GM12878 (cell line): Measurements from ENCODE around the gene FLT4. TPM values are rescaled to one million over a fixed set of nuclear protein-coding genes. Genes with fewer than 3 reads are reported as not detected.

Experiments used
- ATAC-seq: fragments of 200-7000 bp; cut with Tn5 transposase; 3 replicates; pipeline ENCODE4 v1.9.1; 2020; ENCODE audit warnings: mild to moderate bottlenecking, moderate library complexity
- BruUV-seq: library from RNA; stranded (reverse); fragments of 400-500 nt; replicated peaks from 2 replicates; lab custom pipeline; 2021; lab: Mats Ljungman, UMichigan
- CTCF ChIA-PET: fragments of 300-600 bp; sonication (Branson Sonifier 250); formaldehyde crosslinking; extraction: SDS; loops from one replicate; lab custom pipeline; 2021; ENCODE audit warnings: inconsistent platforms; lab: Yijun Ruan, JAX
- POLR2A ChIA-PET: fragments of 350-600 bp; formaldehyde crosslinking; extraction: SDS; loops from one replicate; lab custom pipeline; 2021; ENCODE audit warnings: inconsistent platforms; lab: Charles Lee
- RAD21 ChIA-PET: fragments of 300-600 bp; sonication (Branson Sonifier 250); formaldehyde crosslinking; loops from one replicate; lab custom pipeline; 2023; ENCODE audit warnings: antibody characterized with exemption; ENCODE audit not compliant: unreplicated experiment; lab: Charles Lee
- SMC1A ChIA-PET: fragments of 300-600 bp; sonication (Branson Sonifier 250); formaldehyde crosslinking; loops from one replicate; lab custom pipeline; 2023; ENCODE audit not compliant: unreplicated experiment, uncharacterized antibody; lab: Charles Lee
- DNase-seq: peaks from one replicate; pipeline ENCODE4 v3.0.0-alpha.2; 2011; ENCODE audit warnings: low read depth, low spot score
- FAIRE-seq: peaks from 3 replicates; lab custom pipeline; 2011; peaks lifted over from hg19 to GRCh38; lab: Jason Lieb, UNC
- H2AFZ ChIP-seq: 2 replicates; pipeline ENCODE4 v1.6.0; 2011; ENCODE audit warnings: low read depth, low read length, control low read depth; ENCODE audit not compliant: control insufficient read depth
- H3K27ac ChIP-seq: 2 replicates; pipeline ENCODE4 v1.5.1; 2011; ENCODE audit warnings: control low read depth; ENCODE audit not compliant: control insufficient read depth, insufficient read depth
- H3K27me3 ChIP-seq, 2 experiments: replicated peaks in 1 of 2; 2 replicates each; pipeline versions ENCODE4 v1.6.0 to v1.6.1; 2011; ENCODE audit warnings: low read length in 1 of 2; ENCODE audit not compliant: control insufficient read depth in 2 of 2, insufficient read depth in 2 of 2
- H3K36me3 ChIP-seq, 2 experiments: 2 replicates each; pipeline ENCODE4 v1.5.1; 2011; ENCODE audit warnings: low read length in 1 of 2; ENCODE audit not compliant: control insufficient read depth in 2 of 2, insufficient read depth in 2 of 2
- H3K4me1 ChIP-seq: 2 replicates; pipeline ENCODE4 v1.6.1; 2011; ENCODE audit warnings: mild to moderate bottlenecking, low read length, moderate library complexity, mixed read lengths; ENCODE audit not compliant: control insufficient read depth, insufficient read depth
- H3K4me2 ChIP-seq: 2 replicates; pipeline ENCODE4 v1.6.0; 2011; ENCODE audit warnings: control low read depth; ENCODE audit not compliant: control insufficient read depth, insufficient read depth
- H3K4me3 ChIP-seq: fragments of 200-600 bp; sonication (generic); 2 replicates; pipeline ENCODE4 v1.5.1; 2016
- H3K79me2 ChIP-seq: 2 replicates; pipeline ENCODE4 v1.6.0; 2011; ENCODE audit warnings: low read length; ENCODE audit not compliant: control insufficient read depth, insufficient read depth
- H3K9ac ChIP-seq: 2 replicates; pipeline ENCODE4 v1.8.0; 2011; ENCODE audit warnings: low read length, control low read depth, mixed read lengths; ENCODE audit not compliant: control insufficient read depth, insufficient read depth
- H3K9me3 ChIP-seq: replicated peaks from 3 replicates; pipeline ENCODE4 v1.5.1; 2011; ENCODE audit warnings: mild to moderate bottlenecking, low read length; ENCODE audit not compliant: control insufficient read depth, insufficient read depth
- H4K20me1 ChIP-seq: 2 replicates; pipeline ENCODE4 v1.6.0; 2011; ENCODE audit not compliant: control insufficient read depth, insufficient read depth
- CHD1 ChIP-seq: IDR thresholded peaks from 2 replicates; pipeline ENCODE4 v1.6.1; 2012; ENCODE audit warnings: low read depth, low read length, improper control_type of control experiment
- SREBF1 ChIP-seq: IDR thresholded peaks from 2 replicates; pipeline ENCODE4 v1.6.1; 2012; ENCODE audit warnings: mild to moderate bottlenecking, low read length
- WGBS: methylation state at CpG from one replicate; pipeline ENCODE4 v1.1.6; 2016; ENCODE audit warnings: low lambda C conversion rate; ENCODE audit not compliant: insufficient replicate concordance, insufficient coverage; ENCODE audit errors: missing lambda C conversion rate; 5-methylcytosine and 5-hydroxymethylcytosine counted together
- in situ Hi-C: fragments of 300-500 bp; cut with MboI; formaldehyde crosslinking; loops from 9 replicates; pipeline ENCODE4 v1.14.3; 2018; ENCODE audit warnings: mixed read lengths
- intact Hi-C: fragments of 100-400 bp; cut with micrococcal nuclease; formaldehyde crosslinking; loops from one replicate; pipeline ENCODE4 v1.14.2; 2022; ENCODE audit not compliant: unreplicated experiment
- polyA plus RNA-seq, 11 experiments: library from polyadenylated mRNA; depleted of rRNA in 4 of 11; unstranded in 6 of 11; stranded (reverse) in 5 of 11; fragments of >200 nt; fragmentation: Nextera tagmentation in 4 of 11; fragmentation: Illumina TruSeq in 1 of 11; extraction: Ambion mirVana in 4 of 11; extraction: Trizol in 1 of 11; gene quantifications; 1 replicate in 1 of 11; 2 replicates in 10 of 11; pipeline versions ENCODE4 v1.2.1 to v1.2.3, GENCODE V29; 2011 to 2016; ENCODE audit warnings: inconsistent platforms in 2 of 11, missing spikeins in 2 of 11, low read depth in 1 of 11
- total RNA-seq, 4 experiments: library from RNA; depleted of rRNA in 3 of 4; stranded (reverse); fragments of >200 nt in 3 of 4; fragmentation: Illumina TruSeq in 1 of 4; extraction: Trizol in 1 of 4; gene quantifications; 2 replicates each; pipeline versions ENCODE4 v1.2.1 to v1.2.3, GENCODE V29; 2013 to 2021
- TF ChIP-seq, protein P1 (sequence below), 3 experiments: IDR thresholded peaks in 2 of 3; conservative IDR thresholded peaks in 1 of 3; 2 replicates each; pipeline ENCODE4 v1.5.1; 2011; ENCODE audit warnings: low read depth in 3 of 3, low read length in 3 of 3, mild to moderate bottlenecking in 3 of 3, control low read depth in 2 of 3, moderate library complexity in 2 of 3, inconsistent platforms in 1 of 3, mixed read lengths in 1 of 3; ENCODE audit not compliant: control insufficient read depth in 2 of 3, insufficient read depth in 1 of 3; ENCODE audit errors: extremely low read depth in 1 of 3
- TF ChIP-seq, protein P2 (sequence below): fragments of 450-650 bp; IDR thresholded peaks from 2 replicates; pipeline ENCODE4 v1.6.1; 2014; ENCODE audit warnings: mild to moderate bottlenecking

Gene FLT4
- total and polyA plus RNA-seq, 10 of the 15 experiments (the other 5 are each of a cell fraction or from before 2014, with no cell fraction given), result 0.18 TPM; not detected in 9

GRCh38 chr5:180630426-180630825 is 19.0 kb downstream of the FLT4 start (continued):
- TF ChIP-seq, protein P1, sequence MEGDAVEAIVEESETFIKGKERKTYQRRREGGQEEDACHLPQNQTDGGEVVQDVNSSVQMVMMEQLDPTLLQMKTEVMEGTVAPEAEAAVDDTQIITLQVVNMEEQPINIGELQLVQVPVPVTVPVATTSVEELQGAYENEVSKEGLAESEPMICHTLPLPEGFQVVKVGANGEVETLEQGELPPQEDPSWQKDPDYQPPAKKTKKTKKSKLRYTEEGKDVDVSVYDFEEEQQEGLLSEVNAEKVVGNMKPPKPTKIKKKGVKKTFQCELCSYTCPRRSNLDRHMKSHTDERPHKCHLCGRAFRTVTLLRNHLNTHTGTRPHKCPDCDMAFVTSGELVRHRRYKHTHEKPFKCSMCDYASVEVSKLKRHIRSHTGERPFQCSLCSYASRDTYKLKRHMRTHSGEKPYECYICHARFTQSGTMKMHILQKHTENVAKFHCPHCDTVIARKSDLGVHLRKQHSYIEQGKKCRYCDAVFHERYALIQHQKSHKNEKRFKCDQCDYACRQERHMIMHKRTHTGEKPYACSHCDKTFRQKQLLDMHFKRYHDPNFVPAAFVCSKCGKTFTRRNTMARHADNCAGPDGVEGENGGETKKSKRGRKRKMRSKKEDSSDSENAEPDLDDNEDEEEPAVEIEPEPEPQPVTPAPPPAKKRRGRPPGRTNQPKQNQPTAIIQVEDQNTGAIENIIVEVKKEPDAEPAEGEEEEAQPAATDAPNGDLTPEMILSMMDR (IDR thresholded peaks at IDR 0.05 in 2 of 3, conservative IDR thresholded peaks at IDR 0.05 in 1 of 3; ENCODE audit: control insufficient read depth in 2 of 3, extremely low read depth in 1 of 3, insufficient read depth in 1 of 3, low read depth in 3 of 3, low read length in 3 of 3), result no peak
- no peak for TF ChIP-seq SREBF1
- TF ChIP-seq CHD1, result no peak

GRCh38 chr5:180629831-180630382 is 19.5 kb downstream of the FLT4 start:
- CTCF ChIA-PET, result interaction anchor here (1.0 kb wide), 1 partner anchor 23 kb away, joined by 3 read pairs; no protein-coding TSS in a partner anchor

More at GRCh38 chr5:180629831-180630382, 19.5 kb downstream of the FLT4 start:
- ATAC-seq (no peak), DNase-seq (no peak), FAIRE-seq (no peak)
- BruUV-seq, result no TSS peak
- WGBS, result 43% methylated on average over 12 of the region's 25 CpGs
- SMC1A ChIA-PET, result no interaction called here
- TF ChIP-seq, protein P2, sequence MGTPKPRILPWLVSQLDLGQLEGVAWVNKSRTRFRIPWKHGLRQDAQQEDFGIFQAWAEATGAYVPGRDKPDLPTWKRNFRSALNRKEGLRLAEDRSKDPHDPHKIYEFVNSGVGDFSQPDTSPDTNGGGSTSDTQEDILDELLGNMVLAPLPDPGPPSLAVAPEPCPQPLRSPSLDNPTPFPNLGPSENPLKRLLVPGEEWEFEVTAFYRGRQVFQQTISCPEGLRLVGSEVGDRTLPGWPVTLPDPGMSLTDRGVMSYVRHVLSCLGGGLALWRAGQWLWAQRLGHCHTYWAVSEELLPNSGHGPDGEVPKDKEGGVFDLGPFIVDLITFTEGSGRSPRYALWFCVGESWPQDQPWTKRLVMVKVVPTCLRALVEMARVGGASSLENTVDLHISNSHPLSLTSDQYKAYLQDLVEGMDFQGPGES, result no peak
- no peak overlapping the region for H3K4me2 ChIP-seq
- H4K20me1 ChIP-seq, result no peaks in the 10 kb centered on the region
- intact Hi-C loops, result no loop called here
- in situ Hi-C loops, result no loop called here
- no peak overlapping the region for H3K27ac ChIP-seq
- no peak overlapping the region for H3K9ac ChIP-seq
- no peaks in the 10 kb centered on the region; a peak in 2 of 4 replicates for H3K27me3 ChIP-seq
- no peak overlapping the region for H2AFZ ChIP-seq
- H3K9me3 ChIP-seq, result no peaks in the 10 kb centered on the region
- H3K4me1 ChIP-seq, result no peaks in the 10 kb centered on the region
- no peaks in the 10 kb centered on the region for H3K79me2 ChIP-seq
- H3K4me3 ChIP-seq, result no peak overlapping the region
- POLR2A ChIA-PET, result no interaction called here
- no peaks in the 10 kb centered on the region for H3K36me3 ChIP-seq
- RAD21 ChIA-PET, result no interaction called here
